Natural killer cell treated with Interleukin-12 subunit alpha and Interleukin-12 subunit beta and Interleukin-15 and Interleukin-18, amount 100 ng/mL, for 72 hours (primary cell): Measurements from ENCODE around the gene ZNF296. TPM values are rescaled to one million over a fixed set of nuclear protein-coding genes. Genes with fewer than 3 reads are reported as not detected.

Experiments used
- ATAC-seq, 2 donors: fragments of 150-1000 bp; cut with Tn5 transposase in 1 of 2; sonication (Bioruptor Pico), chemical (Tn5 transposase) in 1 of 2; 2 replicates each; pipeline ENCODE4 v1.10.0; 2021
- DNase-seq: peaks from one replicate; pipeline ENCODE4 v3.0.0; 2022; ENCODE audit warnings: low spot score
- H3K27ac Mint-ChIP-seq, 2 donors: 1 replicate in 1 of 2; 2 replicates in 1 of 2; pipeline ENCODE4 v1.8.0; 2022; ENCODE audit warnings: mixed read lengths in 2 of 2, mild to moderate bottlenecking in 1 of 2, moderate library complexity in 1 of 2
- H3K27me3 Mint-ChIP-seq, 2 donors: 1 replicate in 1 of 2; 2 replicates in 1 of 2; pipeline ENCODE4 v1.8.0; 2022; ENCODE audit warnings: mixed read lengths in 2 of 2
- H3K36me3 Mint-ChIP-seq: one replicate; pipeline ENCODE4 v1.8.0; 2022; ENCODE audit warnings: mixed read lengths
- H3K4me1 Mint-ChIP-seq, 2 donors: 1 replicate in 1 of 2; 2 replicates in 1 of 2; pipeline ENCODE4 v1.8.0; 2022; ENCODE audit warnings: low read depth in 2 of 2, mixed read lengths in 2 of 2, mild to moderate bottlenecking in 1 of 2
- H3K4me3 Mint-ChIP-seq: one replicate; pipeline ENCODE4 v1.8.0; 2022; ENCODE audit warnings: mixed read lengths
- H3K9me3 Mint-ChIP-seq: 2 replicates; pipeline ENCODE4 v1.8.0; 2022; ENCODE audit warnings: mixed read lengths
- total RNA-seq, 2 donors: library from RNA; stranded (reverse); gene quantifications; one replicate each; pipeline ENCODE4 v1.2.3, GENCODE V29; 2022

Gene ZNF296
- total RNA-seq, 2 donors from 2014 or later = 5.0 to 5.5 TPM

GRCh38 chr19:45087531-45087930, 11.3 kb upstream of the ZNF296 start:
- H3K9me3 Mint-ChIP-seq = no peaks in the 10 kb centered on the region
- H3K27me3 Mint-ChIP-seq = no peaks in the 10 kb centered on the region
- ATAC-seq (peak; percentile 84 to 90), DNase-seq (peak; percentile 86)
- peaks cover 37 to 38% of the 10 kb centered on the region in 2 donors for H3K4me1 Mint-ChIP-seq
- peaks cover 10% of the 10 kb centered on the region for H3K36me3 Mint-ChIP-seq
- peak overlapping the region; percentile 82 for H3K4me3 Mint-ChIP-seq
- peak overlapping the region; percentile 85 to 86 for H3K27ac Mint-ChIP-seq

DNA sequence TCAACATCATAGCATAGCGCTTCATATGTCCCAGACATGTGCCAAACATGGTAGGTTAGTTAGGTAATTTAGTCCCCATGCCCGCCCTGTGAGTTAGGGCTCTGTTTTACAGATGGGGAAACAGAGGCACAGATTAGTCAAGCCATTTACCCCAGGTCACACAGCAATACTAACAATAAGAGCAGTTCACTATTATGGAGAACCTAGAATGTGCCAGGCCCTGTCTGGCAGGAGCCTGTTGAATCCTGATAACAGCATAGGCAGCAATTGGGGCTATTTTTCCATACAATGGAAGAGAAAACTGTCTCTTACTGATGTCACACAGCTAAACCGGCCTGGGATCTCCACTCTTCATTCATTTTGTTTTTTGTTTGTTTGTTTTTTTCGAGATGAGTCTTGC, 10.2 kb upstream of the ZNF296 start:
- peaks cover 18% of the 10 kb centered on the region for H3K36me3 Mint-ChIP-seq
- DNase-seq (no peak), ATAC-seq (no peak)
- H3K27me3 Mint-ChIP-seq = no peaks in the 10 kb centered on the region
- peaks cover 37 to 40% of the 10 kb centered on the region in 2 donors for H3K4me1 Mint-ChIP-seq
- H3K27ac Mint-ChIP-seq = peak overlapping the region; percentile 85 to 86
- no peak overlapping the region for H3K4me3 Mint-ChIP-seq
- H3K9me3 Mint-ChIP-seq = no peaks in the 10 kb centered on the region

- DNase-seq = no peak
- no peak for ATAC-seq
- Mint-ChIP-seq H3K27ac (peak overlapping the region; percentile 46 to 53), H3K9me3 (no peaks in the 10 kb centered on the region), H3K4me3 (peak overlapping the region; percentile 51), H3K4me1 (peaks cover 36 to 39% of the 10 kb centered on the region in 2 donors), H3K27me3 (no peaks in the 10 kb centered on the region), H3K36me3 (peaks cover 11% of the 10 kb centered on the region)
Observed at GRCh38 chr19:45082170-45082569, 5.9 kb upstream of the ZNF296 start.

DNA sequence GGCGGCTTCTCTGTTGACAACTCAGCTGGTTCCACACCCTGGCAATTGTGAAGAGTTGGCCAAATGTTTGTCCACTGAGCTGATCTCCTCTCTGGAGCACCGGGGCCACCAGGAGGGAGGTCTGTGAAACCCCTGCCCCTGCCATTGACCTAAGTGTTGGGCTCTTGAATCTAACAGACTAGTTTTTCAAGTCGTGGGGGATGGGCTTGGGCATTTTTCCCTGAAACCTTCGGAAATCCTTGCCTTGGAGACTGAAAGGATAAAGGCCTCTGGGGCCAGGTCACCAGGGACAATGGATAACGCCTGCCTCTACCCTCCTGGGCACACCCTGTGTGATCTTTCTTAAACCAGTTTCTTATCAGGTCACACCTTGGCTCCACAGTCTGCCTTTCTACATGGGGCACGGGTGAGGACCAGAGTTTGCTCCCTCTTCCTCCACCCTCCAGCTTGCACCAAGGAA, 3.7 kb upstream of the ZNF296 start:
- peaks cover 33 to 39% of the 10 kb centered on the region in 2 donors for H3K4me1 Mint-ChIP-seq
- H3K36me3 Mint-ChIP-seq = peaks cover 11% of the 10 kb centered on the region
- no peaks in the 10 kb centered on the region for H3K27me3 Mint-ChIP-seq
- H3K4me3 Mint-ChIP-seq = peak overlapping the region; percentile 100
- DNase-seq (no peak), ATAC-seq (no peak)
- peak overlapping the region; percentile 98 to 99 for H3K27ac Mint-ChIP-seq
- H3K9me3 Mint-ChIP-seq = no peaks in the 10 kb centered on the region

DNA sequence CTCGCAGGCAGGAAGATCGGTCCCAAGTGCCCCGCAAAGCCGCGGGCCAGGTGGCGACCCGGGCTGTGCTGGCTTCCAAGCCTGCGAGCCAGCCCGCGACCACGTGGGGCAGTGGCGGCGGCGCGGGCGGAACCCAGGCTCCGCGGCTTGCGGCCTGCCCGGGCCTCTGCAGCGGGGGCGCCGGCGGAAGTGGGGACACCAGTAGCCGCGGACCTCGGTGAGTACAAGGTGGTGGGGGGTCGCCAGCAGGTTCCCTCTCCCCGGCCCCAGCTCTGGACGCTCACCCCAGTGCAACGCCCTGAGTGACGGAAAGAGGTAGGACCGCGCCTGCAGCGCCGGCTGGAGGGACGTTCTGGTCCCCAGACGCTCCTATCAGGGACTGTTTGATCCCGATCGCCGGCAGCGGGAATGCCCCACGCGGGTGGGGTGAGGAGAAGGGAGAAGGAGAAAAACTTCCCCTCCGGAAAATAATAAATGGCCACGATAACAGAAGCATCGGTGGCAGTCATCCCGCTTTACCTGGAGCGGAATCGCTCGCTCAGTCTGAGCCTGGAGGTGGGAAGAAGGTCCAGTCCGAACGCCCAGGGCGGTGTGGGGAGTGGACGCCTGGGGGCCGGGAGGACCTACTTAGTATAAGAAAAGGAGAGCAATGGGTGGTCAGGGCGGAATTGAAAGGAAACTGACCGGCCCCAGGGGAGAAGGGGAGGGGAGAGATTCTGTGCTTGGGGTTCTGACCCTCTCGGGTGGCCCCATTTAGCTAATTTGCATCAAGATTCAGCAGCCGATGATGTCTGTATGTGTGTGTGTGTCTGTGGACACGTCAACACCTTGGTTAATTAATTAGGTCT, 3.0 kb upstream of the ZNF296 start, which contains the start of gene GEMIN7:
Gene GEMIN7, plus strand, starts transcription at position 198 of the 848 bp plus-strand sequence. CDS start 10,855 bp downstream, outside the sequence.
- DNase-seq (peak; percentile 86), ATAC-seq (peak; percentile 83 to 84)
- Mint-ChIP-seq H3K9me3 (no peaks in the 10 kb centered on the region), H3K27ac (peak within 1 kb of the TSS; percentile 98 to 99), H3K4me3 (peak within 1 kb of the TSS; percentile 100), H3K36me3 (peaks cover 11% of the 10 kb centered on the region), H3K4me1 (peaks cover 33 to 42% of the 10 kb centered on the region in 2 donors), H3K27me3 (no peaks in the 10 kb centered on the region)

- Mint-ChIP-seq H3K27me3 (no peaks in the 10 kb centered on the region), H3K27ac (peak overlapping the region; percentile 98 to 99), H3K4me3 (peak overlapping the region; percentile 100), H3K4me1 (peaks cover 33 to 42% of the 10 kb centered on the region in 2 donors), H3K36me3 (peaks cover 11% of the 10 kb centered on the region), H3K9me3 (no peaks in the 10 kb centered on the region)
- no peak for DNase-seq
- no peak for ATAC-seq
Observed at GRCh38 chr19:45078390-45079062, 2.2 kb upstream of the ZNF296 start.

DNA sequence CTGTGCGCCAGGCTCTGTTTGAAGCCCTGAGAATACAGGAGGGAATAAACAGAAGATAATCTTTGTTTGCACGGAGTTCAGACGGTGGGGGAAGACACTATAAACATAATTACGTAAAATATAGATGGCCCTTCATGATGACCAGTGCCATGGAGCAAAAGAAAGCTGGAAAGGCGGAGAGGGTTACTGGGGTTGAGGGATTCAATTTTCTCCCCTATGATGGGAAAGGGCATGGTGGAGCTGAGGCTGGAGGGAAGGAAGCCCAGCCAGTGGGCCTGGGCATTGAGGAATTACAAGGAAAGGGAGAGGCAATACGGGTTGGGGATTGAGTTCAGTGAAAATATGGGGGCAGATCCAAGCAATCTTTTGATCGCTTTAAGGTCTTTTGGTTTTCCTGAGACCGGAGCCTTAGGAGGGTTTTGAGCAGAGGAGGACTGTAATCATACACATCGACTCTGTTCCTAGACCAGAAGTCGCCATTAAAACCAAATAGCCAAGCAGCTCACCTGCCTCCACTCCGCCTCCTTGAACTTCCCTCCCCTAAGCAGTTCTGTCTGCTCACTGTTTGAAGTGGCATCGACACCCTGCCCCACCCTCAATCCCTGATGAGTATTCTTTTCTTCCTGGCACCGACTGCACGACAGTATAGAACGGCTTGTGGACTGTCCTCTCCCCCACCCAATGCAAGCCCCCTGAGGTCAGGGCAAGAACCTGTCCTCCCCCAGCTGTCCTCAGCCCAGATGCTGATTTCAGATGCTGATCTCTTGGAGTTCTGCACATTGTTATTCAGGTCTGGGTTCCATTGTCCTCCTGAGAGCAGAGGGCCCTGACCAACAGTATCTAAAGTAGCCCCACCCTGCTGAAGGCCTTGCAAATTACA, 813 bp upstream of the ZNF296 start:
- no peak for ATAC-seq

DNA sequence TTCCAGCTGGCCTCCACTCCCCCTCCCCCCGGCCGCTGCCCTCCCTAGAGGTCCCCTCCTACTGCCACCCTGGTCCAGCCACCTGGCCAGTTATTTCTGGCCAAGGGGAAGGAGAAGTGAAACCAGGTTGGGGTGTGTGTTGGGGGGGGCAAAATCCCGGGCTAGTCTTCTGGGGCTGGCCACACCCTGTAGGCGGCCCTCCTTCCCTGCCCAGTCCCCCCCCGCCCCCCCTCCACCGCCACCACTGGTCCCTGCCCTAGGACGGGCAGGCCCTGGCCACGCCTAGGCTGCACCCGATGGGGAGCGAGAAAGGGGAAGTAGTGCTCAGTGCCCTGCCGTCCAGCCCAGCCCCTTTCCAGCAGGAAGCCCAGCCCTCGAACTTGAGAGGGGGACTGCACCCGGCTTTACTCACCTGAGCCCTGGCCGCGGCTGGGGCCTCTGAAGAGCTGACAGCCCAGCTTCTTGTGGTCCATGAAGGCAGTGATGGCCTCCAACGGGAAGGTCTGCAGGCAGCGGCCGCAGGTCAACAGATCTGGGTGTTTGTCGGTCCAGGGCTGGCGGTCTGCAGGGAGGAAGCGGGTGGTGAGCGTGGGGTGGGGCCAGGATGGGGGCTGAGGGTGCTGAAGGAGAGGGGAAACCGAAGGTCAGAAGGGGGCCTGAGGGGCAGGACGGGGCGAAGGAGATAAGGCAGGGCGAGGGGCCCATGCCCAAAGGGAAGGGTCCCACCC, 813 bp downstream of the ZNF296 start:
- H3K36me3 Mint-ChIP-seq = no peaks in the 10 kb centered on the region

More for the DNA sequence above, 813 bp upstream of the ZNF296 start:
- H3K4me3 Mint-ChIP-seq = peak overlapping the region; percentile 83
- DNase-seq = no peak
- peaks cover 7% of the 10 kb centered on the region for H3K36me3 Mint-ChIP-seq
- no peaks in the 10 kb centered on the region for H3K27me3 Mint-ChIP-seq
- H3K9me3 Mint-ChIP-seq = no peaks in the 10 kb centered on the region
- peak overlapping the region; percentile 78 to 98 for H3K27ac Mint-ChIP-seq
- H3K4me1 Mint-ChIP-seq = peaks cover 29 to 39% of the 10 kb centered on the region in 2 donors

DNA sequence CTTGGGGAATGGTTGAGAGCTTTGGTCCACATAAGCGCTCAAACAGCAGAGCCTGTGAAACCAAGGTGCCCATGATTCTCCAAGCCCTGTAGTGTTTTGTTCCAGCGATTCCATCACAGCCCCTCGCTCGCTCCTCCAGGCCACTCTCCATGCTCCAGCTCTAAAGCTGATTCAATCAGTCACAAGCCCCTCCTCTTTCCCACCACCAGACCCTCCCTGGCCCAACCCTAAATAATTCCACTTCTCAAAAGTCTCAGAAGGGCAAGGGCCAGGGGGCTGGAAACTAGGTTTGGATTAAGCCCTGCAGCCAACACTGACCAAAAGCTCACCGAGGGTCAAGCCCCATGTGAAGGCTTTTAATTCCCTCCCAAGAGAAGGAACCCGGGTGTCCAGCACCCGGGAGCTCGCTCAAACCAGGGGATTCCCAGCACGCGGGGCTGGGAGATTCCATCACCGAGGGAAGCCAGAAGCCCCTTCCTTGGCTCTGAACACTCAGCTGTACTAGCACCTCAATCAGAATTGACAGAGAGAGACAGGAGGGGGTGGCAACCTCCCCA, 1.5 kb downstream of the ZNF296 start:
- Mint-ChIP-seq H3K36me3 (no peaks in the 10 kb centered on the region), H3K4me1 (peaks cover 21 to 24% of the 10 kb centered on the region in 2 donors), H3K4me3 (peak overlapping the region; percentile 83), H3K27me3 (no peaks in the 10 kb centered on the region), H3K27ac (peak overlapping the region; percentile 35 to 67), H3K9me3 (no peaks in the 10 kb centered on the region)
- ATAC-seq (no peak), DNase-seq (no peak)

More for the DNA sequence above, 813 bp downstream of the ZNF296 start:
- H3K27me3 Mint-ChIP-seq = no peaks in the 10 kb centered on the region
- peak overlapping the region; percentile 83 for H3K4me3 Mint-ChIP-seq
- ATAC-seq (peak; percentile 74 to 77), DNase-seq (peak; percentile 75)
- no peaks in the 10 kb centered on the region for H3K9me3 Mint-ChIP-seq
- H3K4me1 Mint-ChIP-seq = peaks cover 21 to 28% of the 10 kb centered on the region in 2 donors
- H3K27ac Mint-ChIP-seq = peak overlapping the region; percentile 67 to 98

DNA sequence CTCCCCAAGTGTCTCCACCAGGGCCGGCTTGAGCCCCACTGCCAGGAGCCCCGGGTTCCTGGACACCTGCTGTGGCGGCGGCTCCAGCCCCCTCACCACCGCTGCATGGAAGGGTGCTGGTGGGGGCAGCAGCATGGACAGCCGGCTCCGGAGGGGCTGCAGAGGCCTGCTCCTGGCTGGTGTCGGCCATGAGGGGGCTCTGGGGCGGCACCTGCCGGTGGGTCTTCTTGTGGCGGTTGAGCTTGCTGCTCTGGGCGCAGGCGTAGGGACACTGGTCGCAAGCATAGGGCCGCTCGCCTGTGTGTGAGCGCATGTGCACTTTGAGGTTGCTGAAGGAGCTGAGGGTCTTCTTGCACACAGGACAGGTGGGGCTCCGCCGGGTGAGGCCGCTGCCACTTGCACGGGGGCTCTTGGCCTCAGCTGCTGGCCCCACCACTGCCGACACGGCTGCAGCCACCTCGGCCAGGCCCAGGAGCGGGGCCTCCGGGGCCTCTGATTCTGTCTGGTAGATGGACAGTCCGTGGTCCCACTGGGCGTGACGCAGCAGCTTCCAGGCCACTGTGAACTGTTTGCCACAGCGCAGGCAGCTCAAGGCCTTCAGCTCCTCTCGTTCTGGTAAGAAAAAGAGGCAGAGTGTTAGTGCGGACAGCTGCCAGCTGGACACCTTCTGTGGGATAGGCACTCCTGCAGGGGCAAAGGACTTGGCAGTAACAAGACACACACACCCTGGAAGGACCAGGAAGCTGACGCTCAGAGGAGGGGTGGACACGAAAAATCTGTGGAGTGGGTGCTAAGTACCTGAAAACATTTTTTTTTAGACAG, 4.1 kb downstream of the ZNF296 start:
- Mint-ChIP-seq H3K36me3 (no peaks in the 10 kb centered on the region), H3K9me3 (no peaks in the 10 kb centered on the region), H3K4me1 (peaks cover 8 to 13% of the 10 kb centered on the region in 2 donors), H3K27me3 (no peaks in the 10 kb centered on the region), H3K4me3 (no peak overlapping the region), H3K27ac (no peak overlapping the region)
- DNase-seq (no peak), ATAC-seq (no peak)

GRCh38 chr19:45071545-45071938, 4.7 kb downstream of the ZNF296 start:
- DNase-seq = no peak
- no peak overlapping the region for H3K4me3 Mint-ChIP-seq
- H3K9me3 Mint-ChIP-seq = no peaks in the 10 kb centered on the region
- H3K36me3 Mint-ChIP-seq = no peaks in the 10 kb centered on the region
- H3K27ac Mint-ChIP-seq = no peak overlapping the region
- no peak for ATAC-seq
- H3K27me3 Mint-ChIP-seq = no peaks in the 10 kb centered on the region
- peaks cover 1 to 6% of the 10 kb centered on the region in 2 donors for H3K4me1 Mint-ChIP-seq
